AG09319 (cell line): ENCODE data around the gene EPB41L1.

ENCODE experiments used
- DNase-seq: peaks from one replicate; pipeline ENCODE4 v3.0.0-alpha.2; 2010; ENCODE audit warnings: low read depth; ENCODE audit errors: extremely low read depth
- TF ChIP-seq, protein P1 (sequence below): IDR thresholded peaks from 2 replicates; pipeline ENCODE4 v1.5.1; 2011; ENCODE audit warnings: low read depth, mild to moderate bottlenecking, inconsistent platforms, low read length, moderate library complexity

The EPB41L1 gene

DNA sequence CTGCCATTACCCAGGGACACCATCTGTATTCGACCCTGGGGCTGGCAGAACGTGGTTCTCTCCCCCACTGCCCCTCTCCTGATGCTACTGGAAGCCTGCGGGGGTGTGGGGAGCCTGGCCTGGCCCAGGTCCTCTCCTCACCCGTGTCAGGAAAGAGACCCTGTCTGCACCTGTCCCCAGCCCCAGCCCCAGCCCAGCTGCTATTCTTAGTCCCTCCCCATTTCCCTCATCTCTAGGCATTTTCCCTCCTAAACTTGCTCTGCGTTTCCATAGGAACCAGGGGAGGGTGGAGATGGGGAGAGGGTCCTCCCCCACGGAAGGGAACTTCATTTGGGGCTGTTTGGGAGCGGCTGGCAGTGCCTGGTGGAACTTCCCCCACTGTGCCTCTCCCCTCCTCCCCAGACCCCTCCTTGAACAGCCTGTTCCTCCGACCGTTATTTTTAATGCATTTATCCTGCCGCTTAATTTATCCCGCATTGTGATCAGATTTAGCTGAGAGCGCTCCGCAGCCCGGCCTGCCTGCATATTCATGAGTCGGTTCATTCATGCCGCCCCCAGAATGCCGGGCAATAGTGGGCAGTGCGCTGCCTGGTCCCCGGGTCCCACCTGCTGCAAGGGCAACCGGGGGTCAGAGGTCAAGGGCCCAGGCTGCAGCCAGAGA is 119.8 kb downstream of the EPB41L1 start:
- TF ChIP-seq, protein P1, sequence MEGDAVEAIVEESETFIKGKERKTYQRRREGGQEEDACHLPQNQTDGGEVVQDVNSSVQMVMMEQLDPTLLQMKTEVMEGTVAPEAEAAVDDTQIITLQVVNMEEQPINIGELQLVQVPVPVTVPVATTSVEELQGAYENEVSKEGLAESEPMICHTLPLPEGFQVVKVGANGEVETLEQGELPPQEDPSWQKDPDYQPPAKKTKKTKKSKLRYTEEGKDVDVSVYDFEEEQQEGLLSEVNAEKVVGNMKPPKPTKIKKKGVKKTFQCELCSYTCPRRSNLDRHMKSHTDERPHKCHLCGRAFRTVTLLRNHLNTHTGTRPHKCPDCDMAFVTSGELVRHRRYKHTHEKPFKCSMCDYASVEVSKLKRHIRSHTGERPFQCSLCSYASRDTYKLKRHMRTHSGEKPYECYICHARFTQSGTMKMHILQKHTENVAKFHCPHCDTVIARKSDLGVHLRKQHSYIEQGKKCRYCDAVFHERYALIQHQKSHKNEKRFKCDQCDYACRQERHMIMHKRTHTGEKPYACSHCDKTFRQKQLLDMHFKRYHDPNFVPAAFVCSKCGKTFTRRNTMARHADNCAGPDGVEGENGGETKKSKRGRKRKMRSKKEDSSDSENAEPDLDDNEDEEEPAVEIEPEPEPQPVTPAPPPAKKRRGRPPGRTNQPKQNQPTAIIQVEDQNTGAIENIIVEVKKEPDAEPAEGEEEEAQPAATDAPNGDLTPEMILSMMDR, result no peak
- DNase-seq, result no peak

DNA sequence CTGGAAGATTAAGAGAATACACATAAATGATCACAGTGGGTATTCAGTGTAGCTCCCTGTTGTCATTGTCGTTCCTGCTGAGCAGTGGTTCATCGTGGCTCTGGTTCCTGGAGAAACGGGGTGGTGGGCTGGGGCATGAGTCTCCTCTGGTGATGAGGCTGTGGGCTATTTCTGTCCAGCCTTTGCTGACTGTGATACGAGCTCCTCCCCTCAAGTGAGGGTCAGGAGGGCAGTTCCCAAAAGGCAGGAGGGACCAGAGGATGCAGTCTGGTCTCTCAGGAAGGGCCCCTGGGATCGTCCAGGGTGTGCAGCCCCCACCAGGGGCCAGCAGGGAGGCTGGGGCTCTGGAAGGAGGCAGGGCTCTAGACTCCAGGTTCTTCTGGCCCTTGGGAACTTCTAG is 120.5 kb downstream of the EPB41L1 start:
- no peak for DNase-seq
- TF ChIP-seq, protein P1, result no peak

DNA sequence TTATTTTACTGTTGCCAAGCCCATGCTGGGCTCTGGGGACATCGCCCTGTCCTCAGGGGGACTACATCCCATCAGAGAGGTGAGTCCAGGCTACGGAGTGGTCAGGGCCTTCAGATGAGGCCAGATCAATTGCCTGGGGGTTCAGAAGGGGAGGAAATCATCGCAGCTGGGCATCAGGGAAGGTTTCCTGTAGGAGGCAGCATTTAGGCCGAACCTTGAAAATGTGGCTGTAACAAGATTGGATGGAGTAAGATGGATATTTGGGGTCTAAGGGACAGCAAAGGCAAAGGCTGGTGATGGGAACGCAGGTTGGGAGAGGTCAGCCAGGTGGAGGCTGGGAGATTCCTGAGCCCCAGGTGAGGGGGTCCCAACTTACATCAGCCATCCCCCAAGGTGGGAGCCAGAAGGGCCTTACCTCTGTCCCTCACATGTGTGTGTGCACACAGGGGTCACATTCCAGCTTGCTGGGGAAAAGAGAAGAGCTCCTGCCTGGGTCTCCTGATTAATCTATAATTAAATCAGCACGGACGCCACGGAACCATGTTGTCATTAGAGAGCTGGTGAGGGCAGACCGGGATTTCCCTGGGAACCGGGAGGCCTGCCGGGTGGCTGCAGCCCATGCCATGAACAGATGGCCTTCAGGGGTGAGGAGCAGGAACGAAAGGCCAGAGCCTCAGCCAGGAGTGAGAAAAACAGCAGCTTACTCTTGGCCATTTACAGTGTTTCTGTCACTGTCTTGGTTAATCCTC is 121.1 kb downstream of the EPB41L1 start:
- TF ChIP-seq, protein P1, result no peak
- no peak for DNase-seq

DNA sequence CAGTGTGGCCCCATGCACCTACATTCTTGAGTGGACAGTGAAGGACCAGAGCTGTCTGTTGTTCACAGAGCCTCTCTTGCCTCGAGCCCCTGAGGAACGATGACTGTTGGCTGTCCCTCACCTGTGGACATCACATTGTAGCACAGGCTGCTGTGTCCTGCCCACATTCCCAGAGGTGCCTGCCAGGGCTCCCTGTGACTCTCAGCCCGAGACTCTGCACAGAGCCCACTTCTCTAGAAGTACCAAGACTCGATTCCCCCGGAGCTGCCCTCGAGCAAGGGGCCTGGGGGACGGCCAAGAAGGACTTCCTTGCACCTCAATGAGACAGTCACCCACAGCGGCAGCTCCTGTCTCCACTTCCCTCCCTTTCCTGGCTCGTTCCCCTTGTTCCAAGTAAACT is 123.0 kb downstream of the EPB41L1 start:
- no peak for DNase-seq
- TF ChIP-seq, protein P1, result no peak

DNA sequence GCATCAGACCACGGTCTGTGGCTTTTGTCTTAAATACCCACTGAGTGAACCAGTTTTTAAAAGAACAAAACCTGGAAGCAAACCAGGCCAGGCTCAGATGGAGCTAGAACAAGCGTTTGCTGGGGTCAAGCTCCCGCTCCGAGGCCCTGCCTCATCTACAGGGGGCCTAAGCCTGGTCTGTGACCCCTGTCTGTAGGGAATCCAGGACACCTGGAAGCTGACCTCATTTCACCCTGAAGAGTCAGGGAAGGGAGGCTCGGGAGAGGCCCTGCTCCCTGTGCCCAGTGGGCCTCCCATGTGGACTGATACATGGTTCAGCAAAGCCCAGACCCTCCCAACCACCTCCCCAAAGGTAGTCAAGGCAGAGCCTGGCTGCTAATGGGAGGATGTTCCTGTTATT is 124.8 kb downstream of the EPB41L1 start:
- no peak for DNase-seq
- TF ChIP-seq, protein P1, result no peak

DNA sequence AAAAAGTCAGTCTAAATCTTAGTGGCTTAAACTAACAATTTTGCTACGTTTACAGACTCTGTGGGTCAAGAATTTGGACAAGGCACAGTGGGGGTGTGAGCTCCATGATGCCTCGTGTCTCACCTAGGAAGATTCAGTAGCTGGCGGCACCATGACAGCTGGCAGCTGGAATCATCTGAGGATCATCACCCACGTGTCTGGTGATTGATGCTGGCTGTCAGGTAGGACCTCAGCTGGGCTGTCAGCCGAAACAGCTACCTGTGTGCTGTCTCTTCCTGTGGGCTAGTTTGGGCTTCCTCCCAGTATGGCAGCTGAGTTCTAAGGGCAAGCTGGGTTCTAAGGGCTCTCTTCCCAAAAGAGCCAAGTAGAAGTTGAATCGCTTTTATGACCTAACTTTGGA is 125.2 kb downstream of the EPB41L1 start:
- TF ChIP-seq, protein P1, result no peak
- DNase-seq, result no peak

DNA sequence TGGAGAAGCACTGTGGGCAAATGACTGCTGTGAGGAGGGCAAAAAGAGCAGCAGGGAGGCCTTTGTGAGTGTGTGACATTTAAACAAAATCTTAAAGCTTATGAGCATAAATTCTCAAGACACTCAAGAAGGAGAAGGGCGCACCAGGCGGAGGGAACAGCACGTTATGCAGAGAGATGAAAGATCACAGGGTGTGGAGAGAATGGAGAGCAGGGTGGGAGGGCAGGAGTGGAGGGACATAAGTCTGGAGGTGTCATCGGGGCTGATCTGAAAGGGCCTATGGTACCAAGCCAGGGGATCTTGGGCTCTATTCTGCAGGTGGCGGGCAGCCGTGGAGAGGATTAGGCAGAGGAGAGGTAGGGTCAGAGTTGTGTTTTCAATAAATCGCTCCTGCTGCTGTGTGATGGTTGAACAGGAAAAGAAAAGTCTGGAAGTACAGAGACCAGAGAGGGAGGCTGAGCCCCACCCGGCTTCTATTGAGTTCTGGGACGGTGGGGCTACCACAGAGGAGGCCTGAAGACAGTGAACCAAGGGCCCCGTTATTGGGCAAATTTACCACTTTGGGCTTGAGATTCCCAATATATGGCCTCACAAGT is 127.3 kb downstream of the EPB41L1 start:
- DNase-seq, result no peak
- TF ChIP-seq, protein P1, result no peak
